Ovary (tissue), 9 donors: Measurements from ENCODE around the gene LGALS12. TPM values are rescaled to one million over a fixed set of nuclear protein-coding genes. Genes with fewer than 3 reads are reported as not detected.

Experiments
- DNase-seq, 5 donors: peaks; one replicate each; pipeline ENCODE4 v3.0.0-alpha.2; 2019 to 2020
- H3K27ac ChIP-seq, 2 donors: fragments of 200-600 bp; one replicate each; pipeline versions ENCODE4 v1.5.1 to v1.8.0; 2019 to 2022
- H3K27me3 ChIP-seq: fragments of 200-600 bp; one replicate; pipeline ENCODE4 v1.8.0; 2022
- H3K36me3 ChIP-seq: fragments of 200-600 bp; sonication (generic); one replicate; pipeline ENCODE4 v1.5.1; 2019
- H3K4me1 ChIP-seq: one replicate; pipeline ENCODE4 v1.8.1; 2013; ENCODE audit warnings: mild to moderate bottlenecking, moderate library complexity; ENCODE audit not compliant: insufficient read depth
- H3K4me3 ChIP-seq: fragments of 200-600 bp; sonication (generic); one replicate; pipeline ENCODE4 v1.5.1; 2017
- H3K9me3 ChIP-seq, 2 donors: fragments of 200-600 bp in 1 of 2; sonication (generic) in 1 of 2; one replicate each; pipeline versions ENCODE4 v1.5.1 to v1.8.1; 2013 to 2019; ENCODE audit warnings: mild to moderate bottlenecking in 1 of 2, moderate library complexity in 1 of 2
- EP300 ChIP-seq: sonication (generic); formaldehyde crosslinking; IDR thresholded peaks from one replicate; pipeline ENCODE4 v1.6.1; 2017; ENCODE audit warnings: antibody characterized with exemption
- POLR2A ChIP-seq: fragments of 450-650 bp; IDR thresholded peaks from one replicate; pipeline ENCODE4 v1.6.1; 2017; ENCODE audit warnings: antibody characterized with exemption, mild to moderate bottlenecking, moderate library complexity
- WGBS, 3 donors: extraction: QIAGEN DNeasy Blood & Tissue Kit in 1 of 3; methylation state at CpG; one replicate each; pipeline versions ENCODE4 v1.1.5 to v1.1.7; 2013 to 2017; 5-methylcytosine and 5-hydroxymethylcytosine counted together
- intact Hi-C, 4 donors: fragments of 100-400 bp; cut with DNase I; formaldehyde crosslinking; loops; one replicate each; pipeline versions ENCODE4 v1.11.0 to v1.15.1; 2022 to 2023
- polyA plus RNA-seq, 2 donors: library from polyadenylated mRNA; stranded (reverse); fragments of 200-250 nt in 1 of 2; fragments of 350-450 nt in 1 of 2; fragmentation: Illumina TruSeq in 1 of 2; extraction: RNeasy Lipid Tissue Mini Kit (QIAGEN cat#74804) in 1 of 2; gene quantifications; one replicate each; pipeline ENCODE4 v1.2.3, GENCODE V29; 2013 to 2014
- total RNA-seq, 7 donors: library from RNA; depleted of rRNA in 2 of 7; stranded (reverse); fragments of >200 nt in 2 of 7; fragmentation: NEBNext Ultra II Directional in 3 of 7; extraction: Animal tissue kit (Norgen Biotek cat#: 25700) in 3 of 7; gene quantifications; one replicate each; pipeline versions ENCODE4 v1.1.0 to v1.2.4, GENCODE V29; 2016 to 2023
- TF ChIP-seq, protein P1 (sequence below), 3 donors: fragments of 450-650 bp in 2 of 3; fragments of 200-600 bp in 1 of 3; IDR thresholded peaks; one replicate each; pipeline versions ENCODE4 v1.5.1 to v1.8.0; 2016 to 2022; ENCODE audit warnings: antibody characterized with exemption in 3 of 3, mild to moderate bottlenecking in 1 of 3
- donor health status: DM: no; HTN: no; CAD: no; lungs with moderate emphysema.
- donor health status: DM: no; HTN: no; CAD: no.
- donor health status: Bipolar disorder and iron deficiency.
- donor health status: DM: yes; HTN: yes; CAD: no.
- donor health status: DM: no; HTN: no; CAD: no.
- donor health status: DM: yes; HTN: yes; CAD: no.

The LGALS12 gene
- total and polyA plus RNA-seq, 9 donors = 0.19 to 28.7 (median 0.74) TPM; not detected in 1

DNA sequence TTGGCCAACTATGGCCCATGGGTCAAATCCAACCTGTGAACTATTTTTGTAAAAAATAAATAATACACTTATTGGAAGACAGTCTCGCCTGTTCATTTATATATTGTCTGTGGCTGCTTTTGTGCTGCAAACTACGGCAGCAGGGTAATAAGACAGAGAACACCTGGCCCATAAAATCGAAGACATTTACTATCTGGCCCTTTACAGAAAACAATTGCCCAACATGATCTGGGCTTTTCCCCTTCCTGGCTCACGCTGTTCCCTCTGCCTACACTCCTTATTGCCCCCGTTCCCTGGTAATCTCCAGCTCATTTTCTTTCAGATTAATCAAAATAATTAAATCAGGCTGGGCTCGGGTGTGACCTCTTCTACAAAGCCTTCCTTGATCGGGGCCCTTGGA is 51.7 kb downstream of the LGALS12 start:
- WGBS, 3 donors = 50 to 66% (median 60%) methylated on average over 7 of the region's 7 CpGs
- H3K4me3 ChIP-seq = no peak overlapping the region
- H3K27me3 ChIP-seq = no peaks in the 10 kb centered on the region
- TF ChIP-seq EP300 (no peak), POLR2A (no peak)
- TF ChIP-seq, protein P1, sequence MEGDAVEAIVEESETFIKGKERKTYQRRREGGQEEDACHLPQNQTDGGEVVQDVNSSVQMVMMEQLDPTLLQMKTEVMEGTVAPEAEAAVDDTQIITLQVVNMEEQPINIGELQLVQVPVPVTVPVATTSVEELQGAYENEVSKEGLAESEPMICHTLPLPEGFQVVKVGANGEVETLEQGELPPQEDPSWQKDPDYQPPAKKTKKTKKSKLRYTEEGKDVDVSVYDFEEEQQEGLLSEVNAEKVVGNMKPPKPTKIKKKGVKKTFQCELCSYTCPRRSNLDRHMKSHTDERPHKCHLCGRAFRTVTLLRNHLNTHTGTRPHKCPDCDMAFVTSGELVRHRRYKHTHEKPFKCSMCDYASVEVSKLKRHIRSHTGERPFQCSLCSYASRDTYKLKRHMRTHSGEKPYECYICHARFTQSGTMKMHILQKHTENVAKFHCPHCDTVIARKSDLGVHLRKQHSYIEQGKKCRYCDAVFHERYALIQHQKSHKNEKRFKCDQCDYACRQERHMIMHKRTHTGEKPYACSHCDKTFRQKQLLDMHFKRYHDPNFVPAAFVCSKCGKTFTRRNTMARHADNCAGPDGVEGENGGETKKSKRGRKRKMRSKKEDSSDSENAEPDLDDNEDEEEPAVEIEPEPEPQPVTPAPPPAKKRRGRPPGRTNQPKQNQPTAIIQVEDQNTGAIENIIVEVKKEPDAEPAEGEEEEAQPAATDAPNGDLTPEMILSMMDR (IDR thresholded peaks at IDR 0.05) = no peak
- no peak overlapping the region for H3K27ac ChIP-seq
- no peaks in the 10 kb centered on the region for H3K4me1 ChIP-seq
- no peak for DNase-seq
- H3K9me3 ChIP-seq = no peaks in the 10 kb centered on the region
- no peaks in the 10 kb centered on the region for H3K36me3 ChIP-seq
- intact Hi-C loops = no loop called here

DNA sequence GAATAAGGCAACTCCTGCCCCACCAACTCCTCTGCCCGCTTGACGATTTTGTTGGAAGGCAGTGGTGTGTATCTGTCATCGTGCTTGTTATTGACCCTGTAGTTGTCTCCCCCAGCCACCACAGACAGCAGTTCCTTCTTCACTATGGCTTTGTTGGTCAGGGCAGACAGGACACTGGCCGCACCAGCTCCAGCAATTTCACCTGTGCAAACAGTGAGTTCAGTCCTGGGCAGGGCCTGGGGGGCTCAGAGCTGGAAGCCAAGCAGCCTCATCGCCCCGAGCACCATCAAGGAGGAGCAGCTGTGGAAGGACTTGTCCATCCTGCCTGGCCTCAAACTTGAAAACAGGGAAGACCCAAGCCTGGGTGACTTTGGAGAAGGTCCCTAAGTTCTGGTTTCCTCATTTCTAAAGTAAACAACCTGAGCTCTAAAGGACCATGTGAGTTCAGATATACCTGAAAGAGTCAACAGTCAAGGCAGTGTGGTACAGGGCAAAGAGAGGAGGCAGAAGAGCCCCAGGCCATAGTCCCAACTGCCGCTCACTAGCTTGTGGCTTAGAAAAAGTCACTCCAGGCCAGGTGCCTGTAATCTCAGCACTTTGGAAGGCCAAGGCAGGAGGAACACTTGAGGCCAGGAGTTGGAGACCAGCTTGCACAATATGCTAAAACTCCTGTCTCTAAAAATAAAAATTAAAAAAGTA is 52.7 kb downstream of the LGALS12 start:
- Histone ChIP-seq H3K4me1 (no peaks in the 10 kb centered on the region), H3K9me3 (no peaks in the 10 kb centered on the region), H3K27me3 (no peaks in the 10 kb centered on the region), H3K27ac (no peak overlapping the region), H3K36me3 (no peaks in the 10 kb centered on the region), H3K4me3 (no peak overlapping the region)
- DNase-seq = no peak
- TF ChIP-seq POLR2A (no peak), EP300 (no peak)
- TF ChIP-seq, protein P1 (IDR thresholded peaks at IDR 0.05) = no peak
- 95 to 100% (median 96%) methylated on average over 7 of the region's 7 CpGs for WGBS, 3 donors
- intact Hi-C loops = no loop called here

DNA sequence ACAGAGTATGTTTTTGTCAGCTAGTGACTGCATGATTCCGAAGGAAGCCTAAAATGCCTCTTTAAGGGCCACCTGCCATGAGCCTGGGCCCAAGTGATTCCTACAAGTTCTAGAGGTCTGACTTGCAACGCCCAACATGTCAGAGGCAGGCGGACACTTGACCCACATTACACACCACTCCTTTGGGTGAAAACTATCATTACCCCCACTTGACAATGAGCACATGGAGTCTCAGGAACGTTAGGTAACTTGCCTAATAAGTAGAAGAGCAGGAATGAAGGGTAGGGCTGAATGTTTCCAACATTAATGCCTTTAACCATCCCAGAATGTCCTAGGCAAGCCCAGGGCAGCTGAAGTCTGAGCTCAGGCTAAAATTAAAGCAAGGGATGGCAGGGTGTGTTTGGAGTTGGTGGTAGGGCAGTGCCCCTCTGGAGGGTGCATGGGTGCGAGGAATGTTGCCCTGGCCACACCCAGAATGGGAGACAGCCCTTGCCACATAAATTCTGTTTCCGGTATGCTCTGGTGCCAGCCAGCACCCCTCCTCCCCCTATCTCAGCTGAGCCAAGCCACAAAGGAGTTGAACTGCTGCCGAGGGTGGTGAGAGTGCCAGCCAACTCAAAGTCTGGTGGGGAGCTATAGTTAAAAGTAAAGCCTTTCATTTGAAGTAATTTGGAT is 54.8 kb downstream of the LGALS12 start:
- no peaks in the 10 kb centered on the region for H3K27me3 ChIP-seq
- no peak overlapping the region for H3K4me3 ChIP-seq
- intact Hi-C loops = no loop called here
- H3K4me1 ChIP-seq = no peaks in the 10 kb centered on the region
- 82 to 86% (median 83%) methylated on average over 7 of the region's 7 CpGs for WGBS, 3 donors
- no peaks in the 10 kb centered on the region for H3K36me3 ChIP-seq
- H3K9me3 ChIP-seq = no peaks in the 10 kb centered on the region
- no peak for DNase-seq
- TF ChIP-seq POLR2A (no peak), EP300 (no peak)
- TF ChIP-seq, protein P1 (IDR thresholded peaks at IDR 0.05) = no peak
- H3K27ac ChIP-seq = no peak overlapping the region

DNA sequence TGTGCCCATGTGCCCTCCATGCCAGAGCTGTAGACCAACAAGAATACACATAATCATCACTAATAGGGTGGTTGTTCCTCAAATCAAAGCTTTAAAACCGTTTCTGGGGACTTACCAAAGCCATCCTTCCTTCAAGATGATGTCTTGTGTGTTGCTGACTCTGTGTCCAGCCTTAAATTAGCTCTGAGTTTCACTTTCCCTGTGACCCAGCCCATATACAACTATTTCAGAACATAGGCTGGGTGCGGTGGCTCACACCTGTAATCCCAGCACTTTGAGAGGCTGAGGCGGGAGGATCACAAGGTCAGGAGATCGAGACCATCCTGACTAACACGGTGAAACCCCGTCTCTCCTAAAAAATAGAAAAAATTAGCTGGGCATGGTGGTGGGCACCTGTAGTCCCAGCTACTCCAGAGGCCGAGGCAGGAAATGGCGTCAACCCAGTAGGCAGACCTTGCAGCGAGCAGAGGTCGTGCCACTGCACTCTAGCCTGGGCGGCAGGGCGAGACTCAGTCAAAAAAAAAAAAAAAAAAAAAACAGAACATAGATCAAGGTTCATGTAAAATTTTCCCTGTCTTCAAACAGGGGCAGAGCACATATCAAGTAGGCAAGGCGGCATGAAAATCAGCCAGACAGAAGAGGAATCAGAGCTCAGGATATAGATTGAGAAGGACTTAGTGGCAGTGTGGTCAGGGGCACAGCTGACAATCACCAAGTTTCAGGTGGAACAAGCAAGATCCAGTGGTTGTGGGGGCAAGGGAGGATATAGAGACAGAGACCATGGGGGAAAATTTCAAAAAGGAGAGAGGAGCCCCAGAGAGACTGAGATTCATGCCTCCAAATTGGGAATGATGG is 57.5 kb downstream of the LGALS12 start, which contains the start of gene PLAAT2:
PLAAT2 (minus strand) TSS at position 179 of the 855 bp plus-strand sequence; CDS start at position 124, 55 bp downstream.
- intact Hi-C loops = no loop called here
- WGBS, 3 donors = 91 to 96% (median 94%) methylated on average over 13 of the region's 13 CpGs
- no peak for TF ChIP-seq POLR2A
- H3K4me1 ChIP-seq = peaks cover 6% of the 10 kb centered on the region
- DNase-seq = no peak
- H3K36me3 ChIP-seq = no peaks in the 10 kb centered on the region
- H3K27ac ChIP-seq = no peak within 1 kb of the TSS
- no peak within 1 kb of the TSS for H3K4me3 ChIP-seq
- H3K9me3 ChIP-seq = no peaks in the 10 kb centered on the region
- no peaks in the 10 kb centered on the region for H3K27me3 ChIP-seq
